SJCRH30 (cell line): ENCODE measurements around the gene SCAMP1. TPM values are rescaled to one million over a fixed set of nuclear protein-coding genes. Genes with fewer than 3 reads are reported as not detected.
"Not testable (repeated sequence)": the region's sequence is repeated elsewhere in the genome, so short reads cannot be mapped to it uniquely, and the experiment has no call there.

Source experiments
- DNase-seq, 2 experiments: peaks; one replicate each; pipeline ENCODE4 v3.0.0-alpha.2; 2015 to 2020
- H3K27ac ChIP-seq: fragments of 250-450 bp; sonication (Bioruptor Pico); 2 replicates; pipeline ENCODE4 v1.5.1; 2020; ENCODE audit warnings: mild to moderate bottlenecking, moderate library complexity
- H3K27me3 ChIP-seq: fragments of 250-450 bp; sonication (Bioruptor Pico); 2 replicates; pipeline ENCODE4 v1.5.1; 2020; ENCODE audit warnings: mild to moderate bottlenecking, moderate library complexity
- H3K36me3 ChIP-seq: fragments of 250-450 bp; sonication (Bioruptor Pico); 2 replicates; pipeline ENCODE4 v1.5.1; 2020; ENCODE audit warnings: mild to moderate bottlenecking, moderate library complexity
- H3K4me1 ChIP-seq: fragments of 250-450 bp; sonication (Bioruptor Pico); 2 replicates; pipeline ENCODE4 v1.5.1; 2020; ENCODE audit warnings: mild to moderate bottlenecking, moderate library complexity
- H3K4me3 ChIP-seq: fragments of 250-450 bp; sonication (Bioruptor Pico); 2 replicates; pipeline ENCODE4 v1.5.1; 2020; ENCODE audit warnings: mild to moderate bottlenecking, moderate library complexity
- H3K9me3 ChIP-seq: fragments of 250-450 bp; sonication (Bioruptor Pico); replicated peaks from 2 replicates; pipeline ENCODE4 v1.5.1; 2020; ENCODE audit warnings: mild to moderate bottlenecking, moderate library complexity
- total RNA-seq: library from RNA; depleted of rRNA; stranded (reverse); fragments of >200 nt; shearing (Covaris generic); gene quantifications from 2 replicates; pipeline ENCODE4 v1.2.3, GENCODE V29; 2014

The SCAMP1 gene
- total RNA-seq, 1 experiment from 2014 or later, result 54.4 TPM

DNA sequence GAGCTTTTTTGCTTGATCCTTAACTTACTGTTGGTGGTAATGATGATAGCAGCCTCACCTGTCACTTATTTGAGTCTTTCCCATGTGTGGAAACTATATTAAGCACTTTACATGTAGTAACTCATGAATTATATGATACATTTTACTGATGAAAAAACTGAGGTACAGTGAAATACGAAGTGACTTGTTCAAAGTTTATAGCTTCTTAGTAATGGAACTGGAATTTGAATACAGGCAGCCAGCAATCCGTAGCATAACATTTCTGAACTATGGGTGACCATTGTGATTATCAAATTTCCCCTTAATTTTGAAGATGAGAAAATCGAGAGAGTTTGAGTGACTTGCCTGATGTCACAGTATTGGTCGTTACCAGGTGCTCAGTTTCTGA, 17.3 kb downstream of the SCAMP1 start:
- Histone ChIP-seq H3K4me1 (no peaks in the 10 kb centered on the region), H3K4me3 (no peak overlapping the region), H3K9me3 (no peaks in the 10 kb centered on the region), H3K36me3 (peaks cover 8% of the 10 kb centered on the region; the same call in 1 of the 2 replicates), H3K27me3 (no peaks in the 10 kb centered on the region), H3K27ac (no peak overlapping the region)
- no peak for DNase-seq

DNA sequence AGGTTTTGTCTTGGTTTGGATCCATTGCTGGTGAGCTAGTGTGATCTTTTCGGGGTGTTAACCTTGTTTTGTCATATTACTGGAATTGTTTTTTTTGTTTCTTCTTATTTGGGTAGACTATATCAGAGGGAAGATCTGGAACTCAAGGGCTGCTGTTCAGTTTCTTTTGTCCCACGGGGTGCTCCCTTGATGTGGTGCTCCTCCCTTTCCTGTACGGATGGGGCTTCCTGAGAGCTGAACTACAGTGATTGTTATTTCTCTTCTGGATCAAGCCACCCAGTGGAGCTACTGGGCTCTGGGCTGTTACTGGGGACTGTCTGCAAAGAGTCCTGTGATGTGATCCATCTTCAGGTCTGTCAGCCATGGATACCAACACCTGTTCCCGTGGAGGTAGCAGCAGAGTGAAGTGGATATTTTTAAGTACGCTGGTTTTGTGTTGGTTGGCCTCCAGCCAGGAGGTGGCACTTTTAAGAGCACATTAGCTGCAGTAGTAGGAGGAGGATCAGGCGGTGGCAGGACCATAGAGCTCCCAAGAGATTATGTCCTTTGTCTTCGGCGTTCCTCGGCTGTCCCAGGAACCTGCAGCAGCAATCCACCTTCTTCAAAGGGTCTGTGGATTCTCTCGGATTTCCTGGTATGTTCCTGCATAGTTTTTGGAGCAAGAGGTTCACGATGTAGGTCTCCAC, 27.2 kb downstream of the SCAMP1 start:
- no peak for DNase-seq

DNA sequence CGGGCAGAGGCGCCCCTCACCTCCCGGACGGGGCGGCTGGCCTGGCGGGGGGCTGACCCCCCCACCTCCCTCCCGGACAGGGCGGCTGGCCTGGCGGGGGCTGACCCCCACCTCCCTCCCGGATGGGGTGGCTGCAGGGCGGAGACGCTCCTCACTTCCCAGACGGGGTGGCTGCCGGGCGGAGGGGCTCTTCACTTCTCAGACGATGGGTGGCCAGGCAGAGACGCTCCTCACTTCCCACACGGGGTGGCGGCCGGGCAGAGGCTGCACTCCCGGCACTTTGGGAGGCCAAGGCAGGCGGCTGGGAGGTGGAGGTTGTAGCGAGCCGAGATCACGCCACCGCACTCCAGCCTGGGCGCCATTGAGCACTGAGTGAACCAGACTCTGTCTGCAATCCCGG, 30.9 kb downstream of the SCAMP1 start:
- H3K36me3 ChIP-seq, result peaks cover 13% of the 10 kb centered on the region; the same call in 1 of the 2 replicates
- not testable (repeated sequence) for H3K4me1 ChIP-seq, H3K27ac ChIP-seq, H3K4me3 ChIP-seq, DNase-seq, H3K9me3 ChIP-seq, H3K27me3 ChIP-seq

More for the DNA sequence above, 27.2 kb downstream of the SCAMP1 start:
- Histone ChIP-seq H3K27ac (no peak overlapping the region), H3K4me3 (no peak overlapping the region), H3K27me3 (no peaks in the 10 kb centered on the region), H3K4me1 (no peaks in the 10 kb centered on the region), H3K9me3 (peaks cover 10% of the 10 kb centered on the region), H3K36me3 (peaks cover 4% of the 10 kb centered on the region; the same call in 1 of the 2 replicates)

DNA sequence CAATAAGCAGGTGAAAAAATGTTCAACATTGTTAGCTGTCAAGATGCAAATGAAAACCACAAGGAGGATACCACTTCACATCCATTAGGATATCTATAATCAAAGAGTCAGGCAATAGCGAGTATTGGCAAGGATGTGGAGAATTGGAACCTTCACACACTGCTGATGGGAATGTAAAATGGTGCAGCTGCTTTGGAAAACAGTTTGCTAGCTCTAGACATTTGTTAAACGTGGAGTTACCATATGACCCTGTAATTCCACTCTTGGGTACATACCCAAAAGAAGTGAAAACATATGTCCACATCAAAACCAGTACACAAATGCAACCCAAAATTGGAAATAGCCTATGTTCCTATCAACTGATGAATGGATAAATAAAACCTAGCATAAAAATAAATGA, 37.4 kb downstream of the SCAMP1 start:
- H3K27ac ChIP-seq, result no peak overlapping the region
- no peaks in the 10 kb centered on the region for H3K27me3 ChIP-seq
- no peak for DNase-seq
- no peaks in the 10 kb centered on the region for H3K9me3 ChIP-seq
- peaks cover 5% of the 10 kb centered on the region; the same call in 1 of the 2 replicates for H3K4me1 ChIP-seq
- H3K36me3 ChIP-seq, result peaks cover 8% of the 10 kb centered on the region; the same call in 1 of the 2 replicates
- no peak overlapping the region for H3K4me3 ChIP-seq

DNA sequence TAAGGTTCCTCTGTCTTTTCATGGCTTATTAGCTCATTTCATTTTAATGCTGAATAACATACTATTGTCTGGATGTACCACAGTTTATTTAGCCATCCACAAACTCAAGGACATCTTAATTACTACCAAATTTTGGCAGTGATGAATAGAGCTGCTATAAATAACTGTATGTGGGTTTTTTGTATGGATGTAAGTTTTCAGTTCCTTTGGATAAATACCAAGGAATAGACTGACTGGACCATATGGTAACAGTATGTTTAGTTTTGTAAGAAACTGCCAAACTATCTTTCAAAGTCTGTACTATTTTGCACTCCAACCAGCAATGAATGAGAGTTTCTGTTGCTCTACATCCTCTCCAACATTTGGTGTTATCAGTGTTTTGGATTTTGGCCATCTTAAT, 38.7 kb downstream of the SCAMP1 start:
- Histone ChIP-seq H3K9me3 (no peaks in the 10 kb centered on the region), H3K27ac (no peak overlapping the region), H3K4me1 (peaks cover 5% of the 10 kb centered on the region; the same call in 1 of the 2 replicates), H3K27me3 (no peaks in the 10 kb centered on the region), H3K4me3 (no peak overlapping the region), H3K36me3 (peaks cover 7% of the 10 kb centered on the region; the same call in 1 of the 2 replicates)
- peak in 1 of 2 experiments; percentile 24 for DNase-seq

DNA sequence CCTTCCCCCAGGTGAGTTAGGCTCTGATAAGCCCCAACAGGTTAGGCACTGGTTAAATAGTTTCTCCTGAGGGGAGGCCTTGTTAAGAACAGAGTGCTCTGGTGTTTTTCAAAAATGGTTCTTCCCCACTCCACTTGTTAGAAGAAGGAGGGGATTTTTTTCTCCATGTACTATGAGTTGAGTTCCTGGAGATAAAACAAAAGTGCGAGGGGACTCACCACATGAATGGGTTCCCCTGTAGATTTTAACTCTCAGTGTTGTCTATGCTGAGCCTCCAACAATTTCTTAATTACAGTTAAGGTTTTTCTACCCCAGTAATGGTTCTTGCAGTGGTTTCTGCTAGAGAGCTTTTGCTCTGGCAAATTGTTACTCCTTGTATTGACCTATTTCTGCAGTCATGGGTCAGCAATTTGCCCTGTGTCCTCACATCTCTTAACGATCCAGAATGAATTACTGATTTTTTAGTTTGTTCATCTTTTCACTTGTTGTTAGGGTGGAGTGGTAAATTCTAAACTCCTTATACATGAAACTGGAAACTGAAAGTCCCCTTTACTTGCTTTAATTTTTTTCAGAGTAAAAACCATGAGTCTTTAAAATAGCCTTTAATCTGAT, 44.4 kb downstream of the SCAMP1 start:
- Histone ChIP-seq H3K4me3 (no peak overlapping the region), H3K36me3 (no peaks in the 10 kb centered on the region), H3K27me3 (no peaks in the 10 kb centered on the region), H3K4me1 (no peaks in the 10 kb centered on the region), H3K27ac (no peak overlapping the region), H3K9me3 (no peaks in the 10 kb centered on the region)
- no peak for DNase-seq

DNA sequence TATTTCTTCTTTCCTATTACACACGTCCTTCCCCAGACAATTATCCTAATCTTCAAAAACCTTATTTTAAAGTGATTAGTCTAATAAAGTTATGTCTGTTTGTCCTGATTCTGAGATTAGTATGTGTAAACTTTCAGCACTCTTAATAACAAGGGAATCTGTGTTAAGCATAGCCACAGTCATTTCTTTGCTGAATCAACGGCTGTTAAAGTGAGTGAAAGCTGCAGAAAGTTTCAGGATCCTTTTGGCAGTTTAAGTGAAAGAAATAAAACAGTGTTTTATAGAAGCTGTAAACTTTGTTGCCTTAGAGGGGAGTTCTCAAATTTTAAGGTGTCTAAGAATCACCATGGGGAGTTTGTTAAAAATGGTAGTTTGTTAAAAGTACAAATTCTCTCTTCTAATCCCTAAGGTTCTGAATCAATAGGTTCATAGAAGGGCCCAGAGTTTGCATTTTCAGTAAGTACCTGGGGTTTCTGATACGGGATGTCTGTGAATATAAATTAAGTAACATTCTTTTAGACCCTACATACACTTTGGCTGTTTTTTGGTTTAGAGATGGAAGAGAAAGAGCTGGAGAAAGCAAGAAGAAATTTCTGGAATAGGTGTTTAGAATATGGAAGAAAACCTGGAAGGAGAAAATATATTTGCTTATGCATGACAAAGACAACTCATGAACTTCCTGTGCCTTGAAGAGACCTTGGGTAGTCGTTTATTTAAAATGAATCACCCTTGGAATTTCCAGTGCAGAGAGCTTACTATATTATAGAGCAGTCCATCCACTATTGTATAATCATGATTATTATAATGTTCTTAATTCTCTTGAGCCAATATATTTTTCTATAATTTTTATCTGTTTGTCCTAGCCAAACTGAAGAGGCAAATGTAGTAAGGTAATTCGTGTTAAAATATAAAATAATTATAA, 45.7 kb downstream of the SCAMP1 start:
- no peaks in the 10 kb centered on the region for H3K36me3 ChIP-seq
- H3K27ac ChIP-seq, result no peak overlapping the region
- H3K4me1 ChIP-seq, result no peaks in the 10 kb centered on the region
- H3K9me3 ChIP-seq, result no peaks in the 10 kb centered on the region
- no peak for DNase-seq
- H3K4me3 ChIP-seq, result no peak overlapping the region
- no peaks in the 10 kb centered on the region for H3K27me3 ChIP-seq

DNA sequence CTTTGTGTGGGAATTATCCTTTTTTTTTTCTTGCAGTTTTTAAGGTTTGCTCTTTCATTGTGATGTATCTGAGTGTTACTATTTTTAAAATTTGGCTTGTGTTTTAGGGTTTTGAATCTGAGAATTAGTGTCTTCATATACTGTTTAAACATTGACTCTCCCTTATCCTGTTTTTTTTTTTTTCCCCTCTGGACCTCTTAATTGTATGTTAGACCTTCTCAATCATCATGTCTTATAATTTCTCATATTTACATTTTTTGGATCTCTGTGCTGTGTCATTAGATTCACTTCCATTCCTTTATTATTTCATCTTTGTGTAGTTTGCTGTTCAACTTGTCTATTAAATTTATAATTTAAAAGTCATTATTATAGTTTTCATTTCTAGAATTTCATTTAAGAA, 47.0 kb downstream of the SCAMP1 start:
- Histone ChIP-seq H3K27me3 (no peaks in the 10 kb centered on the region), H3K27ac (no peak overlapping the region), H3K4me3 (no peak overlapping the region), H3K36me3 (no peaks in the 10 kb centered on the region; the same call in 1 of the 2 replicates), H3K9me3 (no peaks in the 10 kb centered on the region), H3K4me1 (no peaks in the 10 kb centered on the region)
- no peak for DNase-seq

DNA sequence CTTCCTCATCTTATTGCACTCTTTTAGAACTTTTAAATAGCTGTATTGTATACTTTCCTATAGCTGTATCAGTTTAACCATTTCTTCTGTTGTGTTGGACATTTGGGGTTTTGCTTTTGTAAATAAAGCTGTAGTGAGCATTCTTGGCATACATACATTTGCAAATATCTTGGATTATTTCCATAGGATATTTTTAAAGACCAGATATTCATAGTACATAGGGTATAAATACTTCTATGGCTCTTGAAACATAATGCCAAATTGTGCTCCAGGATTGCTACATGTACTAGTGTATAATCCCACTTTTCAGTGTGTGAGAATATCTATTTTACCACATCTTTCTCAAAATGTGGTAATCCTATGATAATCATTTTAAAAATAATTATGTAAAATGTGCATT, 51.2 kb downstream of the SCAMP1 start:
- Histone ChIP-seq H3K9me3 (no peaks in the 10 kb centered on the region), H3K27ac (no peak overlapping the region), H3K4me1 (no peaks in the 10 kb centered on the region), H3K27me3 (no peaks in the 10 kb centered on the region), H3K4me3 (no peak overlapping the region), H3K36me3 (no peaks in the 10 kb centered on the region; the same call in 1 of the 2 replicates)
- DNase-seq, result no peak

DNA sequence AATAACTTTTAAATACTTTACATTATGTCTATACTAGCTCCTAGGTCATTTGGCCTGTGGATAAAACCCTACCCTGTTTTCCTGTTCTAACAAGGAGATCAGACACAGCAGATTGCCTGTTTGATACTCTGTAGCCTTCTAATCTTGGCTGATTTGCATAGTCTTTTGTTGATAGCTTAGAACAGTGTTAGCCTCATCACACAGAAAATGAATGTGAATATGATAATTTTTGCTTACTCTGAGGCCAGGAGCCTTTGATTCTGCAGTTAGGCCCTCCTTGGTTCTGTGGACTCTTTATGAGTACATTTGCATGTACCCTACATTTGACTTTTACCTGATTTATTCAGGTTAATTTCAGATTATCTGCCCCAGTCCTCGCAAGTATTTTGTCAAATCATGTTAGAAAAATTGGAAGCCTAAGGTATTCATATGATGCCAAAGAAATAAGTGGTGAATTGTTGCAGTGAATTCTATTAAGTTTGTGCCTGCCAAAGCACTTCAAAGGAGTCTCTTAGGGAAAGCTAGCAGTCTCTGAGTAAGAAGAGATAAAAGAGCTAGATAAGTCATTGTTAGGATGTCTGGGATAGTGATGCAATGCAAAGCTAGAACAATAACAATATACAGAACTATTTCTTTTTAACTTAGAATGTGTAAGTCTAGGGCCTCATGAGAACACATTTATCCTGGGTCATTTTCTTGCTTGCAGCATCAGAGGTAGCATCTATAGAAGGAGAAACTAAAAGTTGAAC, 56.4 kb downstream of the SCAMP1 start:
- Histone ChIP-seq H3K36me3 (peaks cover 12% of the 10 kb centered on the region), H3K4me3 (no peak overlapping the region), H3K27me3 (no peaks in the 10 kb centered on the region), H3K27ac (no peak overlapping the region), H3K4me1 (no peaks in the 10 kb centered on the region), H3K9me3 (no peaks in the 10 kb centered on the region)
- no peak for DNase-seq

DNA sequence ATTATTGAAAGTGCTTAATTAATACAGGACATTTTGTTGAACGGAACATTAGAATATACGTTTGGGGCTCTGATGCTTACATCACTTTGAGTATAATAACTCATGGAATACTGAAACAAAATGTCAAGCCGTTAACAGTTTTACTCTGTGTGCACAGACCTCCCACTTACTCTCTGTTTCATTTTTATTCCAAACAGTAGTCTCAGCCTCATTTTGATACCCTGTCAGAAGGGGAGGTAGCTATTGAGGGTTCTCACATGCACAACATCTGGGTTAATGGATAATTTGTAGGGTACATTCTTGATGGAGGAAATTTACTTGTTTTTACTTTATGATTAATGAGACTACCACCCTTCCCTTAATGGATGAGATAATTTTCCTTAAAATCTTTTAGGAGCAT, 59.0 kb downstream of the SCAMP1 start:
- peaks cover 13% of the 10 kb centered on the region; the same call in 1 of the 2 replicates for H3K36me3 ChIP-seq
- no peak for DNase-seq
- no peak overlapping the region for H3K27ac ChIP-seq
- no peaks in the 10 kb centered on the region for H3K27me3 ChIP-seq
- no peaks in the 10 kb centered on the region for H3K4me1 ChIP-seq
- no peaks in the 10 kb centered on the region for H3K9me3 ChIP-seq
- H3K4me3 ChIP-seq, result no peak overlapping the region

DNA sequence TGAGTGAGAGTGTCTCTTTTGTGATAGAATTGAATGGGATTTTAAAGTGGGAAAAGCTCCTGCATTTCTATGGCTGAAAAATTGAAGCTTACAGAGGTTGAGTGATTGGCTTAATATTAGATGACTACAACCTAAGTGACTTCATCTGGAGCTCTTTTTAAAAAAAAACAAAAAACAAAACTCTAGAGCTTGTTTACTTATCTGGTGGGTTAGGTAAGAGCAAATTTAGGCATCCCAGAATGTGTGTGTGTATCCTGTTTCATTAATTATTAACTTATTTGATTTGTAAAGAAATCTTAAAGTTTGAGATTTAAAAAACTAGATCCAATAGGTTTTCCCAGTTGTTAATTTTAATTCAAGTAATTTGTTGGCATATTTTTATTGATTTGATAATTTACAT, 60.1 kb downstream of the SCAMP1 start:
- peaks cover 13% of the 10 kb centered on the region; the same call in 1 of the 2 replicates for H3K36me3 ChIP-seq
- no peak overlapping the region for H3K4me3 ChIP-seq
- H3K27me3 ChIP-seq, result no peaks in the 10 kb centered on the region
- no peak overlapping the region for H3K27ac ChIP-seq
- H3K4me1 ChIP-seq, result no peaks in the 10 kb centered on the region
- no peak for DNase-seq
- no peaks in the 10 kb centered on the region for H3K9me3 ChIP-seq

DNA sequence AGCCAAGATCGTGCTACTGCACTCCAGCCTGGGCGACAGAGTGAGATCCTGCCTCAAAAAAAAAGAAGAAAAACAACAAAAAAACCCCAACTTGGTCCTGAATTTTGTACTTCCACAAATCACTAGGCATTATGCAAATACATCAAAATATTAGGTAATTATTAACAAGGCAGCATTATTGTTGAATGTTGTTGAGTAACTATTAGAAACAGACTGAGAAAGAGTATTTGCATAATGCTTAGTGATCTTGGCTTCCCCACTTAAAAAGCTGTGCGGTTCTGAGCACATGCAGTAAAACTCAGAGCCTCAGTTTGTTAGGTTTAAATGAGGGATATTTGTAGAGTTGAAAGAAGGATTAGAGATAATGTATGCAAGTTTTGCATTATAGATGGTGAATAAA, 64.2 kb downstream of the SCAMP1 start:
- H3K27ac ChIP-seq, result no peak overlapping the region
- no peaks in the 10 kb centered on the region for H3K27me3 ChIP-seq
- H3K4me1 ChIP-seq, result no peaks in the 10 kb centered on the region
- H3K4me3 ChIP-seq, result no peak overlapping the region
- peaks cover 3% of the 10 kb centered on the region; the same call in 1 of the 2 replicates for H3K9me3 ChIP-seq
- peaks cover 11% of the 10 kb centered on the region; the same call in 1 of the 2 replicates for H3K36me3 ChIP-seq
- no peak for DNase-seq

DNA sequence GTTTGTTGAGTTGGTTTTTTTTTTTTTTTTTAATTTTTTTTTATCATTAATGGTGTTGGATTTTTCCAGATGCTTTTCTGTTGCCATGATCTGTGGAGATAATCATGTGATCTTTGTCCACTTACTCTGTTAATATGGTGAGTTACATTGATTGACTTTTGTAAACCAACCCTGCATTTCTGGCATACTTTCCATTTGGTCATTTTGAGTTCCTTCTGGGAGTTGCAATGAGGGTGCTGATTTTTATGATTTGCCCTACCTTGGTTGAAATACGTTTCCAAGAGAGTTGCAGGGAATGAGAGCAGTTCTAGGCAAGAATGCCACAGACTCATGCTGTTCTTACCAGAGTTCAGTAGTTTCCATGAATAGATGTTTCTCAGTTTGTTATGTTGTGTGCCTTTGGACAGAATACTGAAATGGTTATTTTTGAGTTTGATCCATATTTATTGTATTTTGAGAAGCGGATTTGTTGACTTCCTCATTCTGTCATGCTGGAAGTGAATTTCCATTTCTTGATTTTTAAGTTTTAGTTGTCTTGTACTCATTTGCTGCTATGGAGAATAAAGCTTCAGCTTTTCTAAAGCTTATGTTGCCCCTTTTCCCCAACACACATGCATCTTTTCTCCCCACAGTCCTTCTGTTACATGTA, 69.0 kb downstream of the SCAMP1 start:
- peaks cover 11% of the 10 kb centered on the region for H3K36me3 ChIP-seq
- no peak for DNase-seq
- no peaks in the 10 kb centered on the region for H3K4me1 ChIP-seq
- no peaks in the 10 kb centered on the region for H3K27me3 ChIP-seq
- peaks cover 3% of the 10 kb centered on the region; the same call in 1 of the 2 replicates for H3K9me3 ChIP-seq
- no peak overlapping the region for H3K4me3 ChIP-seq
- H3K27ac ChIP-seq, result no peak overlapping the region
